B cell (primary cell): ENCODE results near the gene SCN2B.

Source experiments
- EZH2 ChIP-seq: IDR thresholded peaks from 2 replicates; pipeline ENCODE4 v1.6.1; 2012; ENCODE audit warnings: borderline replicate concordance, low read depth, mild to moderate bottlenecking, moderate library complexity, low read length; ENCODE audit not compliant: insufficient read depth, poor library complexity, severe bottlenecking
- TF ChIP-seq, protein P1 (sequence below): fragments of 200-600 bp; IDR thresholded peaks from one replicate; pipeline ENCODE4 v1.8.0; 2022; ENCODE audit warnings: antibody characterized with exemption, mild to moderate bottlenecking

- TF ChIP-seq, protein P1, sequence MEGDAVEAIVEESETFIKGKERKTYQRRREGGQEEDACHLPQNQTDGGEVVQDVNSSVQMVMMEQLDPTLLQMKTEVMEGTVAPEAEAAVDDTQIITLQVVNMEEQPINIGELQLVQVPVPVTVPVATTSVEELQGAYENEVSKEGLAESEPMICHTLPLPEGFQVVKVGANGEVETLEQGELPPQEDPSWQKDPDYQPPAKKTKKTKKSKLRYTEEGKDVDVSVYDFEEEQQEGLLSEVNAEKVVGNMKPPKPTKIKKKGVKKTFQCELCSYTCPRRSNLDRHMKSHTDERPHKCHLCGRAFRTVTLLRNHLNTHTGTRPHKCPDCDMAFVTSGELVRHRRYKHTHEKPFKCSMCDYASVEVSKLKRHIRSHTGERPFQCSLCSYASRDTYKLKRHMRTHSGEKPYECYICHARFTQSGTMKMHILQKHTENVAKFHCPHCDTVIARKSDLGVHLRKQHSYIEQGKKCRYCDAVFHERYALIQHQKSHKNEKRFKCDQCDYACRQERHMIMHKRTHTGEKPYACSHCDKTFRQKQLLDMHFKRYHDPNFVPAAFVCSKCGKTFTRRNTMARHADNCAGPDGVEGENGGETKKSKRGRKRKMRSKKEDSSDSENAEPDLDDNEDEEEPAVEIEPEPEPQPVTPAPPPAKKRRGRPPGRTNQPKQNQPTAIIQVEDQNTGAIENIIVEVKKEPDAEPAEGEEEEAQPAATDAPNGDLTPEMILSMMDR: no peak
- TF ChIP-seq EZH2: no peak
Measured at GRCh38 chr11:118200901-118201680, 24.7 kb upstream of the SCN2B start.
